SU-DHL-6 (cell line): ENCODE measurements around the gene MALRD1.

Experiments
- H2AFZ ChIP-seq: fragments of 200-600 bp; sonication (generic); 2 replicates; pipeline ENCODE4 v1.6.1; 2014; ENCODE audit warnings: low read depth, mild to moderate bottlenecking, moderate library complexity, mixed read lengths, antibody characterized with exemption, low read length; ENCODE audit not compliant: severe bottlenecking
- H3F3A ChIP-seq: fragments of 200-600 bp; shearing (Covaris generic); 2 replicates; pipeline ENCODE4 v1.6.0; 2016; ENCODE audit warnings: antibody characterized with exemption, mild to moderate bottlenecking; ENCODE audit not compliant: insufficient read depth
- H3K27ac ChIP-seq: fragments of 200-600 bp; sonication (generic); 2 replicates; pipeline ENCODE4 v1.5.1; 2016; ENCODE audit warnings: low read depth, mild to moderate bottlenecking, low read length, moderate library complexity, mixed read lengths
- H3K27me3 ChIP-seq: fragments of 200-600 bp; sonication (generic), shearing (Covaris generic); 2 replicates; pipeline ENCODE4 v1.6.0; 2014; ENCODE audit warnings: mild to moderate bottlenecking, low read length
- H3K36me3 ChIP-seq: fragments of 200-600 bp; sonication (generic); 2 replicates; pipeline ENCODE4 v1.6.1; 2014; ENCODE audit warnings: mild to moderate bottlenecking, low read length, mixed read lengths
- H3K4me2 ChIP-seq: fragments of 300-600, 200-600 bp; shearing (Covaris generic), sonication (generic); 2 replicates; pipeline ENCODE4 v1.6.0; 2014; ENCODE audit warnings: low read length, low read depth, mild to moderate bottlenecking; ENCODE audit not compliant: poor library complexity, severe bottlenecking
- H3K4me3 ChIP-seq: fragments of 200-600 bp; sonication (generic); 2 replicates; pipeline ENCODE4 v1.5.1; 2014; ENCODE audit warnings: antibody characterized with exemption, low read length, mild to moderate bottlenecking, mixed read lengths; ENCODE audit not compliant: insufficient read depth, poor library complexity, severe bottlenecking
- H3K79me2 ChIP-seq: fragments of 200-600 bp; sonication (generic); 2 replicates; pipeline ENCODE4 v1.6.1; 2014; ENCODE audit warnings: mild to moderate bottlenecking, low read length, moderate library complexity; ENCODE audit not compliant: insufficient read depth
- H3K9ac ChIP-seq: fragments of 200-600 bp; sonication (generic); 2 replicates; pipeline ENCODE4 v1.7.0; 2014; ENCODE audit warnings: mild to moderate bottlenecking, low read length
- H3K9me2 ChIP-seq: fragments of 200-600 bp; sonication (generic); replicated peaks from 2 replicates; pipeline ENCODE4 v1.6.1; 2014; ENCODE audit warnings: low read length; ENCODE audit not compliant: insufficient read depth
- H3K9me3 ChIP-seq: fragments of 200-600 bp; sonication (generic); 2 replicates; pipeline ENCODE4 v1.6.1; 2014; ENCODE audit warnings: low read length, mixed read lengths; ENCODE audit not compliant: insufficient read depth
- H4K20me1 ChIP-seq: fragments of 200-600 bp; sonication (generic); 2 replicates; pipeline ENCODE4 v1.6.1; 2014; ENCODE audit warnings: low read depth, mild to moderate bottlenecking, antibody characterized with exemption, low read length, moderate library complexity, mixed read lengths
- EZH2phosphoT487 ChIP-seq: fragments of 200-600 bp; sonication (generic), shearing (Covaris generic); conservative IDR thresholded peaks from 2 replicates; pipeline ENCODE4 v1.6.1; 2018; ENCODE audit warnings: mild to moderate bottlenecking, antibody characterized with exemption, low read length, moderate library complexity, mixed read lengths
- TF ChIP-seq, protein P1 (sequence below): fragments of 200-600 bp; sonication (generic); IDR thresholded peaks from one replicate; pipeline ENCODE4 v1.5.1; 2017; ENCODE audit warnings: antibody characterized with exemption, mild to moderate bottlenecking, low read length, moderate library complexity; ENCODE audit not compliant: insufficient read depth, poor library complexity, severe bottlenecking

The MALRD1 gene

DNA sequence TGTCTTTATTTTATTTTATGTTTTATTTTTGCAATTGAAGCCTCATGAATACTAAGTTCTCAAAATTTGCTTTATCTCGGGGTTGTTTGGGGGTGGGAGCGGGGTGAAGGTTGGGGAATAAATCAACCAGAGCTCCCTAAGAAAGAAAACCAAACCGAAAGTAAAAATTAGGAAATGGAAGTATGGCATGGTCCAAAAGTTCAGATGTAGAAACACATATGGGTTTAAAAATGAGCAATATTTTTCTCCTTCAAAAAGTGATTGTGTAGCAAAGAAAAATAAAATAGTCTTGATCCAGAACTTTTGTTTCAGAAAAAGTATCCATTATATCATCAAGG, 590.3 kb downstream of the MALRD1 start:
- Histone ChIP-seq H3K4me3 (no peak overlapping the region), H3K9me2 (no peaks in the 10 kb centered on the region), H2AFZ (no peak overlapping the region)

DNA sequence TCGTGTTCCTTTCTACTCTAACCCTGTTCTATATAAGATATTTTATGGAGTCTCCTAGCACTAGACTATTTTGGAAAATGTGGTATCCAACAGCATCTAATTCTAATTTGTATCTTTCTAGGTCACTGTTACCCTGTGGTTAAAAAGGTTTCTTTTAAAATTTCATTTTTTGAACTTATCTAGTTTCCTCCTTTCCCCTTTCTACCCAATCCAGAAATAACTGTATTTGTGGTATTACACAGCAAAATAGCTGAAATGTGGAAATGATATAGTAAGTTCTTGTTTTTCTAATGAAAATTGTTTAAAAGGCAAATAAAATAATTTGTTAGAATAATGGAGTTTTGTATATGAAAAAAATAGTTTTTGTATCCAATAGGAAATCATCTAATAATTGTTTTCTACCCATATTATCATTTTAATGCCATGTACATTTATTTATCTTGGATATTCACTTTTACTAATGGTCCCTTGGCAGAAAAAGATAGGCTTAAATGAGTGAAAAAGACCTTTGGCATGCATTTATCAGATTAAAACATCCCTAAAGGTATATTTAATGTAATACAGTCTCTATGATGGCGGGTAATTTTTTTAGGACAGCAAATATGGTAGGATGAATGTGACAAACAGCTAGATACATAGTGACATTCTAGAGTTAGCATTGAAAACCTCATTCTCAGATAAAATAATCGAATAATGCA, 592.1 kb downstream of the MALRD1 start:
- Histone ChIP-seq H3F3A (no peaks in the 10 kb centered on the region), H3K79me2 (no peaks in the 10 kb centered on the region), H3K36me3 (no peaks in the 10 kb centered on the region), H3K9ac (no peak overlapping the region), H2AFZ (no peak overlapping the region), H3K27ac (no peak overlapping the region), H3K9me3 (no peaks in the 10 kb centered on the region), H3K4me3 (no peak overlapping the region), H3K27me3 (no peaks in the 10 kb centered on the region), H4K20me1 (no peaks in the 10 kb centered on the region), H3K4me2 (no peak overlapping the region), H3K9me2 (no peaks in the 10 kb centered on the region)
- TF ChIP-seq, protein P1, sequence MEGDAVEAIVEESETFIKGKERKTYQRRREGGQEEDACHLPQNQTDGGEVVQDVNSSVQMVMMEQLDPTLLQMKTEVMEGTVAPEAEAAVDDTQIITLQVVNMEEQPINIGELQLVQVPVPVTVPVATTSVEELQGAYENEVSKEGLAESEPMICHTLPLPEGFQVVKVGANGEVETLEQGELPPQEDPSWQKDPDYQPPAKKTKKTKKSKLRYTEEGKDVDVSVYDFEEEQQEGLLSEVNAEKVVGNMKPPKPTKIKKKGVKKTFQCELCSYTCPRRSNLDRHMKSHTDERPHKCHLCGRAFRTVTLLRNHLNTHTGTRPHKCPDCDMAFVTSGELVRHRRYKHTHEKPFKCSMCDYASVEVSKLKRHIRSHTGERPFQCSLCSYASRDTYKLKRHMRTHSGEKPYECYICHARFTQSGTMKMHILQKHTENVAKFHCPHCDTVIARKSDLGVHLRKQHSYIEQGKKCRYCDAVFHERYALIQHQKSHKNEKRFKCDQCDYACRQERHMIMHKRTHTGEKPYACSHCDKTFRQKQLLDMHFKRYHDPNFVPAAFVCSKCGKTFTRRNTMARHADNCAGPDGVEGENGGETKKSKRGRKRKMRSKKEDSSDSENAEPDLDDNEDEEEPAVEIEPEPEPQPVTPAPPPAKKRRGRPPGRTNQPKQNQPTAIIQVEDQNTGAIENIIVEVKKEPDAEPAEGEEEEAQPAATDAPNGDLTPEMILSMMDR = no peak
- TF ChIP-seq EZH2phosphoT487 = no peak

More for the DNA sequence above, 590.3 kb downstream of the MALRD1 start:
- peak overlapping the region; percentile 17 for H3K4me2 ChIP-seq
- H3K9me3 ChIP-seq = no peaks in the 10 kb centered on the region
- TF ChIP-seq, protein P1 = no peak
- no peak for TF ChIP-seq EZH2phosphoT487
- H3K27me3 ChIP-seq = no peaks in the 10 kb centered on the region
- H3K9ac ChIP-seq = no peak overlapping the region
- no peaks in the 10 kb centered on the region for H3K36me3 ChIP-seq
- no peaks in the 10 kb centered on the region for H4K20me1 ChIP-seq
- no peaks in the 10 kb centered on the region for H3F3A ChIP-seq
- no peaks in the 10 kb centered on the region for H3K79me2 ChIP-seq
- H3K27ac ChIP-seq = no peak overlapping the region

DNA sequence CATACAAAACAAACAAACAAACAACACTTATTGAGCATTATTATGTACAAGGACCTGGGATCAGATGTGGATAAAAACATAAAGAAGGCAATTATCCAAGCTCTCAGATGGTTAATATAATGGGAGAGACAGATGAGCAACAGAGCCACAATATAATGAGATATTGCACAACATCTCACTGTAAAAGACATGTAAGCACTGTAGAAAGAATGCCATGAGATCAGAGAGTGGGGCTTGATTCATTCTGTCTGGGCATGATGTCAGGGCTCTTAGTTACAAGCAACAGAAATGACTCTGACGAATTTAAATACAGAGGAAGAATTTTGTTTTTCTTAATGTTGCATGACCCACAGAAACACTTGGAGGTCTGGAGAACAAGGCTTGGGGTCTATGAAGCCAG, 602.9 kb downstream of the MALRD1 start:
- Histone ChIP-seq H3K9me3 (no peaks in the 10 kb centered on the region), H3K36me3 (no peaks in the 10 kb centered on the region; the same call in 1 of the 2 replicates), H3K4me3 (no peak overlapping the region), H3K9me2 (no peaks in the 10 kb centered on the region), H2AFZ (no peak overlapping the region), H3K9ac (no peak overlapping the region), H3K79me2 (no peaks in the 10 kb centered on the region), H3F3A (no peaks in the 10 kb centered on the region), H4K20me1 (no peaks in the 10 kb centered on the region), H3K4me2 (no peak overlapping the region), H3K27me3 (no peaks in the 10 kb centered on the region), H3K27ac (no peak overlapping the region)
- TF ChIP-seq, protein P1 = no peak
- no peak for TF ChIP-seq EZH2phosphoT487
